ENCODE measurements around the gene BIN1. TPM values are rescaled to one million over a fixed set of nuclear protein-coding genes. Genes with fewer than 3 reads are reported as not detected.

BIN1 gene
- total and polyA plus RNA-seq, 2 of the 4 experiments (the other 2 are of a cell fraction), result 18.1 to 25.7 TPM

- H3K14ac ChIP-seq (replicated peaks; ENCODE audit: low read depth, low read length), result no peak overlapping the region
- BruUV-seq (replicated peaks), result no TSS peak
- in situ Hi-C loops (cut with MboI; ENCODE audit: low sequenced_read_pairs), result no loop called here
- no peak for TF ChIP-seq MXI1 (IDR thresholded peaks at IDR 0.05; ENCODE audit: borderline replicate concordance, low read depth, low read length)
- TF ChIP-seq USF2 (IDR thresholded peaks at IDR 0.05; ENCODE audit: low read depth, low read length), result no peak
- TF ChIP-seq NFE2L2 (IDR thresholded peaks at IDR 0.05; ENCODE audit: low read depth, low read length), result no peak
- TF ChIP-seq POLR2A (IDR thresholded peaks at IDR 0.05; ENCODE audit: low read depth, low read length), result no peak
- TF ChIP-seq MAZ (IDR thresholded peaks at IDR 0.05; ENCODE audit: borderline replicate concordance, low read depth, low read length), result no peak
- TF ChIP-seq RFX5 (IDR thresholded peaks at IDR 0.05; ENCODE audit: low read depth, low read length), result no peak
- TF ChIP-seq, protein P1, sequence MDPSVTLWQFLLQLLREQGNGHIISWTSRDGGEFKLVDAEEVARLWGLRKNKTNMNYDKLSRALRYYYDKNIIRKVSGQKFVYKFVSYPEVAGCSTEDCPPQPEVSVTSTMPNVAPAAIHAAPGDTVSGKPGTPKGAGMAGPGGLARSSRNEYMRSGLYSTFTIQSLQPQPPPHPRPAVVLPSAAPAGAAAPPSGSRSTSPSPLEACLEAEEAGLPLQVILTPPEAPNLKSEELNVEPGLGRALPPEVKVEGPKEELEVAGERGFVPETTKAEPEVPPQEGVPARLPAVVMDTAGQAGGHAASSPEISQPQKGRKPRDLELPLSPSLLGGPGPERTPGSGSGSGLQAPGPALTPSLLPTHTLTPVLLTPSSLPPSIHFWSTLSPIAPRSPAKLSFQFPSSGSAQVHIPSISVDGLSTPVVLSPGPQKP (IDR thresholded peaks at IDR 0.05; ENCODE audit: borderline replicate concordance, low read depth, low read length), result no peak
- TF ChIP-seq MAFK (IDR thresholded peaks at IDR 0.05; ENCODE audit: low read depth, low read length), result no peak
- no peak for TF ChIP-seq SMC3 (IDR thresholded peaks at IDR 0.05; ENCODE audit: low read depth, low read length)
- no peak for TF ChIP-seq BHLHE40 (IDR thresholded peaks at IDR 0.05; ENCODE audit: low read depth, low read length)
- no peak for TF ChIP-seq RAD21 (IDR thresholded peaks at IDR 0.05; ENCODE audit: low read length)
- TF ChIP-seq FOS (IDR thresholded peaks at IDR 0.05; ENCODE audit: low read depth, low read length), result no peak
- TF ChIP-seq CHD1 (IDR thresholded peaks at IDR 0.05; ENCODE audit: low read depth, low read length), result no peak
- no peak for TF ChIP-seq RCOR1 (IDR thresholded peaks at IDR 0.05; ENCODE audit: insufficient replicate concordance, low read length)
- TF ChIP-seq, protein P2, sequence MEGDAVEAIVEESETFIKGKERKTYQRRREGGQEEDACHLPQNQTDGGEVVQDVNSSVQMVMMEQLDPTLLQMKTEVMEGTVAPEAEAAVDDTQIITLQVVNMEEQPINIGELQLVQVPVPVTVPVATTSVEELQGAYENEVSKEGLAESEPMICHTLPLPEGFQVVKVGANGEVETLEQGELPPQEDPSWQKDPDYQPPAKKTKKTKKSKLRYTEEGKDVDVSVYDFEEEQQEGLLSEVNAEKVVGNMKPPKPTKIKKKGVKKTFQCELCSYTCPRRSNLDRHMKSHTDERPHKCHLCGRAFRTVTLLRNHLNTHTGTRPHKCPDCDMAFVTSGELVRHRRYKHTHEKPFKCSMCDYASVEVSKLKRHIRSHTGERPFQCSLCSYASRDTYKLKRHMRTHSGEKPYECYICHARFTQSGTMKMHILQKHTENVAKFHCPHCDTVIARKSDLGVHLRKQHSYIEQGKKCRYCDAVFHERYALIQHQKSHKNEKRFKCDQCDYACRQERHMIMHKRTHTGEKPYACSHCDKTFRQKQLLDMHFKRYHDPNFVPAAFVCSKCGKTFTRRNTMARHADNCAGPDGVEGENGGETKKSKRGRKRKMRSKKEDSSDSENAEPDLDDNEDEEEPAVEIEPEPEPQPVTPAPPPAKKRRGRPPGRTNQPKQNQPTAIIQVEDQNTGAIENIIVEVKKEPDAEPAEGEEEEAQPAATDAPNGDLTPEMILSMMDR (conservative IDR thresholded peaks at IDR 0.05; ENCODE audit: low read depth, low read length), result no peak
Observed at GRCh38 chr2:127047716-127048617, 59.0 kb downstream of the BIN1 start.

More at GRCh38 chr2:127047716-127048617, 59.0 kb downstream of the BIN1 start:
- Histone ChIP-seq H3K9me1 (ENCODE audit: insufficient read depth, low read length) (no peaks in the 10 kb centered on the region; the same call in 1 of the 2 replicates), H3K18ac (ENCODE audit: low read depth, low read length) (no peak overlapping the region), H3K4me3 (ENCODE audit: insufficient read depth, low read depth, low read length) (no peak overlapping the region), H3K4me2 (ENCODE audit: low read depth, low read length) (no peak overlapping the region), H2AK5ac (ENCODE audit: low read depth, low read length) (no peak overlapping the region), H3K27ac (ENCODE audit: insufficient read depth, low read length) (no peak overlapping the region), H4K5ac (ENCODE audit: low read depth, low read length) (no peak overlapping the region), H2BK5ac (ENCODE audit: low read depth, low read length, poor library complexity, severe bottlenecking) (no peak overlapping the region), H3K23ac (ENCODE audit: low read depth, low read length) (no peak overlapping the region), H2BK20ac (ENCODE audit: low read depth, low read length) (no peak overlapping the region), H4K91ac (ENCODE audit: insufficient read depth, low read depth, low read length) (no peak overlapping the region), H3K36me3 (ENCODE audit: control insufficient read depth, insufficient read depth, low read length) (peaks cover 2% of the 10 kb centered on the region; the same call in 1 of the 2 replicates), H2AK9ac (replicated peaks; ENCODE audit: low read depth, low read length, poor library complexity) (no peak overlapping the region), H2BK15ac (ENCODE audit: low read depth, low read length) (no peak overlapping the region), H3K9ac (ENCODE audit: low read depth, low read length) (no peak overlapping the region), H3K4me1 (ENCODE audit: control insufficient read depth, insufficient read depth, low read length) (peaks cover 2% of the 10 kb centered on the region; the same call in 1 of the 2 replicates), H2AFZ (replicated peaks; ENCODE audit: low read length, poor library complexity) (no peak overlapping the region), H2BK120ac (ENCODE audit: low read depth, low read length) (no peak overlapping the region), H4K20me1 (ENCODE audit: insufficient read depth, low read length) (no peaks in the 10 kb centered on the region), H3K9me3 (ENCODE audit: control insufficient read depth, insufficient read depth, low read length) (no peaks in the 10 kb centered on the region), H3K56ac (ENCODE audit: extremely low read depth, insufficient read depth, low read length) (no peak overlapping the region), H3K27me3 (ENCODE audit: control insufficient read depth, insufficient read depth, low read length) (no peaks in the 10 kb centered on the region), H3K79me1 (ENCODE audit: low read depth in 1 of 2, low read length in 2 of 2) (no peaks in the 10 kb centered on the region), H4K8ac (ENCODE audit: low read depth in 2 of 2, low read length in 2 of 2) (no peak overlapping the region), H3K4ac (ENCODE audit: low read depth, low read length) (no peak overlapping the region)
- ChIA-PET CTCF (no interaction called here), POLR2A (ENCODE audit: unreplicated experiment) (no interaction called here)
- dilution Hi-C loops (cut with HindIII; ENCODE audit: low sequenced_read_pairs, unreplicated experiment) (no loop called here), intact Hi-C loops (cut with micrococcal nuclease) (no loop called here)
- ATAC-seq (ENCODE audit: low read depth), result no peak
- 94% methylated on average over 17 of the region's 38 CpGs; no CpG with 5 or more reads in 1 of the 2 experiments for WGBS, 2 experiments (ENCODE audit: extremely low coverage in 2 of 2, insufficient read length in 1 of 2)
- DNase-seq, result no peak

Data from IMR-90 (cell line).